BJ (cell line): ENCODE measurements around the gene CDKN2B. TPM values are rescaled to one million over a fixed set of nuclear protein-coding genes. Genes with fewer than 3 reads are reported as not detected.

Source experiments
- CTCF ChIA-PET: fragments of 350-600 bp; formaldehyde crosslinking; extraction: SDS; loops from one replicate; lab custom pipeline; 2021; ENCODE audit warnings: antibody characterized with exemption, inconsistent platforms; lab: Yijun Ruan, JAX
- POLR2A ChIA-PET: fragments of 300-600 bp; sonication (Branson Sonifier 250); formaldehyde crosslinking; extraction: SDS; loops from one replicate; lab custom pipeline; 2021; ENCODE audit warnings: antibody characterized with exemption; lab: Charles Lee
- DNase-seq: peaks from one replicate; pipeline ENCODE4 v3.0.0-alpha.2; 2011; ENCODE audit warnings: low read depth
- H3K27me3 ChIP-seq: 2 replicates; pipeline ENCODE4 v1.6.0; 2011; ENCODE audit warnings: low read length; ENCODE audit not compliant: control insufficient read depth, insufficient read depth
- H3K36me3 ChIP-seq: 2 replicates; pipeline ENCODE4 v1.5.1; 2011; ENCODE audit warnings: low read length; ENCODE audit not compliant: control insufficient read depth, insufficient read depth
- H3K4me3 ChIP-seq: 2 replicates; pipeline ENCODE4 v1.5.1; 2011; ENCODE audit warnings: low read depth, mild to moderate bottlenecking, control low read depth, low read length
- polyA plus RNA-seq: library from polyadenylated mRNA; depleted of rRNA; stranded (reverse); fragments of >200 nt; gene quantifications from 2 replicates; pipeline ENCODE4 v1.2.3, GENCODE V29; 2011
- TF ChIP-seq, protein P1 (sequence below): IDR thresholded peaks from 2 replicates; pipeline ENCODE4 v1.5.1; 2011; ENCODE audit warnings: low read depth, mild to moderate bottlenecking, control low read depth, inconsistent platforms, low read length, moderate library complexity; ENCODE audit not compliant: insufficient read depth

Gene CDKN2B
- polyA plus RNA-seq, 1 experiment: 5.2 TPM

GRCh38 chr9:22036866-22037626 is 27.9 kb upstream of the CDKN2B start:
- Histone ChIP-seq H3K4me3 (no peak overlapping the region), H3K36me3 (no peaks in the 10 kb centered on the region), H3K27me3 (peaks cover 1% of the 10 kb centered on the region; the same call in 1 of the 2 replicates)
- ChIA-PET CTCF (interaction anchor here (0.7 to 6.2 kb wide), 12 partner anchors 10 to 224 kb away, joined by 3 to 46 read pairs (median 3); partner anchors contain the start of gene CDKN2B), POLR2A (no interaction called here)
- DNase-seq: no peak
- TF ChIP-seq, protein P1, sequence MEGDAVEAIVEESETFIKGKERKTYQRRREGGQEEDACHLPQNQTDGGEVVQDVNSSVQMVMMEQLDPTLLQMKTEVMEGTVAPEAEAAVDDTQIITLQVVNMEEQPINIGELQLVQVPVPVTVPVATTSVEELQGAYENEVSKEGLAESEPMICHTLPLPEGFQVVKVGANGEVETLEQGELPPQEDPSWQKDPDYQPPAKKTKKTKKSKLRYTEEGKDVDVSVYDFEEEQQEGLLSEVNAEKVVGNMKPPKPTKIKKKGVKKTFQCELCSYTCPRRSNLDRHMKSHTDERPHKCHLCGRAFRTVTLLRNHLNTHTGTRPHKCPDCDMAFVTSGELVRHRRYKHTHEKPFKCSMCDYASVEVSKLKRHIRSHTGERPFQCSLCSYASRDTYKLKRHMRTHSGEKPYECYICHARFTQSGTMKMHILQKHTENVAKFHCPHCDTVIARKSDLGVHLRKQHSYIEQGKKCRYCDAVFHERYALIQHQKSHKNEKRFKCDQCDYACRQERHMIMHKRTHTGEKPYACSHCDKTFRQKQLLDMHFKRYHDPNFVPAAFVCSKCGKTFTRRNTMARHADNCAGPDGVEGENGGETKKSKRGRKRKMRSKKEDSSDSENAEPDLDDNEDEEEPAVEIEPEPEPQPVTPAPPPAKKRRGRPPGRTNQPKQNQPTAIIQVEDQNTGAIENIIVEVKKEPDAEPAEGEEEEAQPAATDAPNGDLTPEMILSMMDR: no peak

- H3K36me3 ChIP-seq: no peaks in the 10 kb centered on the region
- TF ChIP-seq, protein P1: no peak
- H3K4me3 ChIP-seq: no peak overlapping the region
- CTCF ChIA-PET: interaction anchor here (1.1 to 2.1 kb wide), 2 partner anchors 27 to 84 kb away, joined by 3 to 7 read pairs; partner anchors contain the start of gene CDKN2B
- DNase-seq: no peak
- POLR2A ChIA-PET: no interaction called here
- peaks cover 1% of the 10 kb centered on the region; the same call in 1 of the 2 replicates for H3K27me3 ChIP-seq
Measured at GRCh38 chr9:22035591-22036011, 26.5 kb upstream of the CDKN2B start.

DNA sequence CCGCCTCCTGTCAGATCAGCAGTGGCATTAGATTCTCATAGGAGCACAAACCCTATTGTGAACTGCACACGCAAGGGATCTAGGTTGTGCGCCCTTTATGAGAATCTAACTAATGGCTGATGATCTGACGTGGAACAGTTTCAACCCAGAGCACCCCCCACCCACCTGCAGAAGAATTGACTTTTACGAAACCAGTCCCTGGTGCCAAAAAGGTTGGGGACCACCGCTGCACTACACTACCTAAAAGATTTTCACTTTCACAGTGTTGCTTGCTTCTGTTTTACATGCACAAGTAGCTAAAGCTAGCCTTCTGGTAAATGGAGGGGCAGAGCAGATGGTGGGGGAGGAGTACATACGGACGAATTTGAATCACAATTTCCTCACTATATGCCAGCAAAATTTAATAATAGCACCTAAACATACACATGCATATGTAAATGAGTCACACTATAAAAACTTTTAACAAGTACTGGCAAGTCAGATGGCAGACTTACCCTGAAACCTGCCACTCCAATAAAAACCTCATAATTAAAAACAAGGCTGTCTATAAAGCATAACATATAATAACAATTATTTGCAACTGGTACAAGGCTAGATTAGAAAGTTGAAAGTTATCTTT is 24.0 kb upstream of the CDKN2B start:
- Histone ChIP-seq H3K36me3 (no peaks in the 10 kb centered on the region), H3K27me3 (no peaks in the 10 kb centered on the region), H3K4me3 (no peak overlapping the region)
- DNase-seq: no peak
- CTCF ChIA-PET: interaction anchor here (0.9 to 1.7 kb wide), 2 partner anchors 25 to 205 kb away, joined by 4 to 8 read pairs; partner anchors contain the start of gene CDKN2B
- POLR2A ChIA-PET: no interaction called here
- TF ChIP-seq, protein P1: no peak

DNA sequence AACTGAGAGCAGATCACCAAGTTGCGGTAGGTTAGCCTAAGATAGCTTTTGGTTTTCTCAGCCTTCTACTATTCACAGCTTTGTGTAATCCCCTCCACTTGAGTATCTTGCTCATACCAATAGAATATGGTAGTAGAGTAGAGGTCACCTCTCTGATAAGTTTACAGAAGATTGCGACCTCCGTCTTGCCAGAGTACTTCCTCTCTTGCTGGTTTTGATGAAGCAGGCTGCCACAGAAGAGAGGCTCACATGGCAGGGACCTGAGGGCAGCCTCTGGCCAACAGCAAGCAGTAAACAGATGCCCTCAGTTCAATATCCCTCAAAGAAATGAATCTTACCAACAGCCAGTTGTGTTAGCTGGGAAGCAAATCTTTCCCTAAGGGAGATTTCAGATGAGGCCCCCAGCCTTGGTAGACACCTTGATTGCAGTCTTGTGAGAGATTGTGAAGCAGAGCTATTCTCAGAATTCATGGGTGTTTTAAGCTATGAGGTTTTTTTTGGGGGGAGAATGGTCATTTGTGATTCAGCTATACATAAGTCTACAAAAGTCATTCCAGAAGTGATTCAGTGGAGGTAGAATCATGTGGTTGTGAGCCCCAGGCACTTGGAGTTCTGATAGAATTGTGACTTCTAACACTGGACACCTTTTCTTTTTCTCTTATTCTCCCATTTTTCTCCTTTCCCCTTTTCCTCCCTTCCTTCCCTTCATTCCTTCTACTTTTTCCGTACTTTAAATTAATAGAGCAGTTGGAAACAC is 22.7 kb upstream of the CDKN2B start:
- no peaks in the 10 kb centered on the region for H3K27me3 ChIP-seq
- POLR2A ChIA-PET: no interaction called here
- H3K4me3 ChIP-seq: no peak overlapping the region
- DNase-seq: no peak
- no peaks in the 10 kb centered on the region for H3K36me3 ChIP-seq
- CTCF ChIA-PET: interaction anchor here (0.6 to 1.7 kb wide), 3 partner anchors 21 to 484 kb away, joined by 3 to 8 read pairs (median 3); partner anchors contain the start of gene CDKN2B
- TF ChIP-seq, protein P1: no peak
